ENCODE measurements around the gene ABCC11.

GRCh38 chr16:48272837-48273421 is 25.6 kb upstream of the ABCC11 start:
- TF ChIP-seq CTCF (IDR thresholded peaks at IDR 0.05) (no peak), POLR2A (IDR thresholded peaks at IDR 0.05) (no peak)

All from right lobe of liver (tissue), 4 donors.